K562 (cell line): ENCODE data around the gene TRAF7. TPM values are rescaled to one million over a fixed set of nuclear protein-coding genes. Genes with fewer than 3 reads are reported as not detected.

Experiments
- ATAC-seq: fragments of 200-7000 bp; cut with Tn5 transposase; 3 replicates; pipeline ENCODE4 v1.9.1; 2020; ENCODE audit warnings: moderate library complexity
- BruUV-seq: library from RNA; stranded (reverse); fragments of 400-500 nt; replicated peaks from 2 replicates; lab custom pipeline; 2021; lab: Mats Ljungman, UMichigan
- CTCF ChIA-PET: fragments of 300-600 bp; formaldehyde crosslinking; extraction: SDS; loops from one replicate; lab custom pipeline; 2021; ENCODE audit warnings: low intra/inter-chr PET ratio; lab: Yijun Ruan, JAX
- POLR2A ChIA-PET: fragments of 300-600, 350-650 bp; sonication (Branson Sonifier 250); formaldehyde crosslinking; extraction: SDS; loops from one replicate; lab custom pipeline; 2021; ENCODE audit warnings: antibody characterized with exemption, inconsistent platforms; lab: Yijun Ruan, JAX
- DNase-seq, 4 experiments: peaks; one replicate each; pipeline versions ENCODE4 v3.0.0 to v3.0.0-alpha.2; 2011 to 2018; ENCODE audit warnings: low spot score in 3 of 4, mixed read lengths in 3 of 4; ENCODE audit errors: extremely low read depth in 1 of 4
- FAIRE-seq: peaks from 2 replicates; lab custom pipeline; 2011; peaks lifted over from hg19 to GRCh38; lab: Jason Lieb, UNC
- H2AFZ ChIP-seq: 2 replicates; pipeline ENCODE4 v1.6.0; 2011; ENCODE audit warnings: low read depth, low read length, control low read depth, inconsistent platforms
- H3K27ac ChIP-seq: fragments of 200-600 bp; 3 replicates; pipeline ENCODE4 v1.8.0; 2011; ENCODE audit warnings: low read depth, mild to moderate bottlenecking, control low read depth, inconsistent platforms, low read length, moderate library complexity, mixed read lengths; ENCODE audit errors: extremely low read depth
- H3K27me3 ChIP-seq, 2 experiments: fragments of 300-600 bp in 1 of 2; 2 replicates in 1 of 2; 3 replicates in 1 of 2; pipeline versions ENCODE4 v1.6.0 to v1.8.0; 2011; ENCODE audit warnings: inconsistent platforms in 2 of 2, low read length in 2 of 2, mild to moderate bottlenecking in 1 of 2, mixed read lengths in 1 of 2, moderate library complexity in 1 of 2; ENCODE audit not compliant: control insufficient read depth in 2 of 2, insufficient read depth in 2 of 2
- H3K36me3 ChIP-seq: fragments of 300-600 bp; 3 replicates; pipeline ENCODE4 v1.8.0; 2011; ENCODE audit warnings: mild to moderate bottlenecking, low read length, inconsistent platforms; ENCODE audit not compliant: control insufficient read depth, insufficient read depth
- H3K4me1 ChIP-seq, 2 experiments: fragments of 200-600 bp in 1 of 2; replicated peaks in 1 of 2; 2 replicates in 1 of 2; 3 replicates in 1 of 2; pipeline versions ENCODE4 v1.5.1 to v1.8.0; 2011; ENCODE audit warnings: inconsistent platforms in 2 of 2, low read length in 2 of 2, mild to moderate bottlenecking in 1 of 2, mixed read lengths in 1 of 2, moderate library complexity in 1 of 2; ENCODE audit not compliant: control insufficient read depth in 2 of 2, insufficient read depth in 2 of 2
- H3K4me2 ChIP-seq: 2 replicates; pipeline ENCODE4 v1.6.1; 2011; ENCODE audit warnings: low read length, control low read depth, inconsistent platforms, mixed read lengths; ENCODE audit not compliant: insufficient read depth
- H3K4me3 ChIP-seq: fragments of 200-600 bp; sonication (generic), shearing (Covaris generic); 2 replicates; pipeline ENCODE4 v1.5.1; 2016; ENCODE audit warnings: control low read depth, inconsistent platforms
- H3K79me2 ChIP-seq: fragments of 200-600 bp; 3 replicates; pipeline ENCODE4 v1.8.0; 2011; ENCODE audit warnings: low read length, inconsistent platforms; ENCODE audit not compliant: control insufficient read depth, insufficient read depth
- H3K9ac ChIP-seq, 2 experiments: 2 replicates each; pipeline versions ENCODE4 v1.6.0 to v1.6.1; 2011; ENCODE audit warnings: low read depth in 2 of 2, low read length in 2 of 2, control low read depth in 1 of 2, inconsistent platforms in 1 of 2, mild to moderate bottlenecking in 1 of 2, mixed read lengths in 1 of 2; ENCODE audit not compliant: insufficient read depth in 1 of 2
- H3K9me1 ChIP-seq: one replicate; pipeline ENCODE4 v1.6.0; 2011; ENCODE audit warnings: inconsistent platforms, mild to moderate bottlenecking, low read length, moderate library complexity; ENCODE audit not compliant: control insufficient read depth, insufficient read depth
- H3K9me3 ChIP-seq: replicated peaks from 2 replicates; pipeline ENCODE4 v1.5.1; 2011; ENCODE audit warnings: low read depth, low read length, inconsistent platforms; ENCODE audit not compliant: control insufficient read depth, insufficient read depth
- H4K20me1 ChIP-seq: replicated peaks from 2 replicates; pipeline ENCODE4 v1.6.1; 2011; ENCODE audit warnings: low read length, inconsistent platforms, mixed read lengths; ENCODE audit not compliant: control insufficient read depth, insufficient read depth
- BCOR ChIP-seq: fragments of 450-650 bp; IDR thresholded peaks from 2 replicates; pipeline ENCODE4 v1.6.1; 2016
- FOXJ2 ChIP-seq: fragments of 200-800 bp; sonication (Bioruptor generic); IDR thresholded peaks from 2 replicates; pipeline ENCODE4 v1.6.1; 2016; ENCODE audit warnings: missing genetic modification characterization, missing compliant biosample characterization
- KLF13 ChIP-seq: fragments of 450-650 bp; IDR thresholded peaks from 2 replicates; pipeline ENCODE4 v1.6.1; 2016; ENCODE audit warnings: missing genetic modification characterization, low read depth, mild to moderate bottlenecking, missing compliant biosample characterization, moderate library complexity, borderline replicate concordance
- MCM2 ChIP-seq: fragments of 450-650 bp; IDR thresholded peaks from 2 replicates; pipeline ENCODE4 v1.6.1; 2017; ENCODE audit warnings: low read depth, mild to moderate bottlenecking
- RBM25 ChIP-seq: fragments of 200-400 bp; formaldehyde crosslinking; IDR thresholded peaks from 2 replicates; pipeline ENCODE4 v1.6.1; 2018; ENCODE audit warnings: low read length, low read depth, moderate library complexity; ENCODE audit not compliant: severe bottlenecking
- ZNF324 ChIP-seq: fragments of 250-450 bp; sonication (Bioruptor Pico); IDR thresholded peaks from 2 replicates; pipeline ENCODE4 v1.4.0; 2020; ENCODE audit warnings: mild to moderate bottlenecking
- WGBS: fragments of 100-300 bp; shearing (Covaris generic); methylation state at CpG from one replicate; pipeline ENCODE4 v1.1.6; 2016; ENCODE audit warnings: low coverage, mixed read lengths; ENCODE audit not compliant: insufficient coverage; ENCODE audit errors: missing lambda C conversion rate; 5-methylcytosine and 5-hydroxymethylcytosine counted together
- in situ Hi-C: fragments of 300-500 bp; cut with MboI; formaldehyde crosslinking; loops from 4 replicates; pipeline ENCODE4 v1.15.0; 2018; ENCODE audit warnings: inconsistent platforms, mixed read lengths
- intact Hi-C: fragments of 100-400 bp; cut with micrococcal nuclease; formaldehyde crosslinking; loops from 2 replicates; pipeline ENCODE4 v1.14.2; 2022
- polyA plus RNA-seq, 8 experiments: library from polyadenylated mRNA; depleted of rRNA in 4 of 8; stranded (reverse) in 5 of 8; unstranded in 3 of 8; fragments of >200 nt; fragmentation: Nextera tagmentation in 2 of 8; fragmentation: Illumina TruSeq in 1 of 8; extraction: Ambion mirVana in 2 of 8; extraction: Trizol in 1 of 8; gene quantifications; 2 replicates each; pipeline versions ENCODE4 v1.2.1 to v1.2.3, GENCODE V29; 2011 to 2014; ENCODE audit warnings: inconsistent platforms in 1 of 8, missing spikeins in 1 of 8
- total RNA-seq, 7 experiments: library from RNA; depleted of rRNA in 6 of 7; stranded (reverse); fragments of >200 nt in 6 of 7; fragmentation: Illumina TruSeq in 2 of 7; extraction: Trizol in 2 of 7; gene quantifications; 2 replicates each; pipeline versions ENCODE4 v1.2.1 to v1.2.3, GENCODE V29; 2011 to 2021; ENCODE audit warnings: low replicate concordance in 1 of 7
- TF ChIP-seq, protein P1 (sequence below): fragments of 250-450 bp; sonication (Bioruptor Pico); IDR thresholded peaks from 2 replicates; pipeline ENCODE4 v1.4.0; 2020; ENCODE audit warnings: mild to moderate bottlenecking, moderate library complexity, borderline replicate concordance
- TF ChIP-seq, protein P2 (sequence below), 2 experiments: fragments of 450-650 bp; formaldehyde crosslinking in 1 of 2; IDR thresholded peaks; 2 replicates each; pipeline versions ENCODE4 v1.4.0 to v1.6.1; 2014 to 2020; ENCODE audit warnings: mild to moderate bottlenecking in 2 of 2, borderline replicate concordance in 1 of 2, low read depth in 1 of 2

TRAF7 gene
- total and polyA plus RNA-seq, 9 of the 15 experiments (the other 6 are each of a cell fraction or from before 2014, with no cell fraction given) = 1.1 to 113 (median 41.6) TPM

GRCh38 chr16:2216330-2216729, 60.7 kb downstream of the TRAF7 start:
- 54% methylated on average over 4 of the region's 4 CpGs for WGBS
- peak; percentile 44 for FAIRE-seq
- H3K9ac ChIP-seq = peak overlapping the region; percentile 63 to 88
- in situ Hi-C loops (no loop called here), intact Hi-C loops (no loop called here)
- peak overlapping the region; percentile 97 for H3K27ac ChIP-seq
- POLR2A ChIA-PET = interaction anchor here (1.0 to 3.1 kb wide), 5 partner anchors 10 to 61 kb away, joined by 4 to 17 read pairs (median 6); partner anchors contain the start of genes ECI1 and TRAF7
- peak overlapping the region; percentile 68 for H3K4me2 ChIP-seq
- no TSS peak for BruUV-seq
- CTCF ChIA-PET = no interaction called here
- TF ChIP-seq FOXJ2 (tag) (no peak), ZNF324 (CRISPR knock-in tag) (no peak), MCM2 (no peak), KLF13 (tag) (no peak), RBM25 (peak; percentile 23), BCOR (0 out of 2 replicates have a peak, but pooled peaks have one; percentile 14)
- TF ChIP-seq, protein P1, sequence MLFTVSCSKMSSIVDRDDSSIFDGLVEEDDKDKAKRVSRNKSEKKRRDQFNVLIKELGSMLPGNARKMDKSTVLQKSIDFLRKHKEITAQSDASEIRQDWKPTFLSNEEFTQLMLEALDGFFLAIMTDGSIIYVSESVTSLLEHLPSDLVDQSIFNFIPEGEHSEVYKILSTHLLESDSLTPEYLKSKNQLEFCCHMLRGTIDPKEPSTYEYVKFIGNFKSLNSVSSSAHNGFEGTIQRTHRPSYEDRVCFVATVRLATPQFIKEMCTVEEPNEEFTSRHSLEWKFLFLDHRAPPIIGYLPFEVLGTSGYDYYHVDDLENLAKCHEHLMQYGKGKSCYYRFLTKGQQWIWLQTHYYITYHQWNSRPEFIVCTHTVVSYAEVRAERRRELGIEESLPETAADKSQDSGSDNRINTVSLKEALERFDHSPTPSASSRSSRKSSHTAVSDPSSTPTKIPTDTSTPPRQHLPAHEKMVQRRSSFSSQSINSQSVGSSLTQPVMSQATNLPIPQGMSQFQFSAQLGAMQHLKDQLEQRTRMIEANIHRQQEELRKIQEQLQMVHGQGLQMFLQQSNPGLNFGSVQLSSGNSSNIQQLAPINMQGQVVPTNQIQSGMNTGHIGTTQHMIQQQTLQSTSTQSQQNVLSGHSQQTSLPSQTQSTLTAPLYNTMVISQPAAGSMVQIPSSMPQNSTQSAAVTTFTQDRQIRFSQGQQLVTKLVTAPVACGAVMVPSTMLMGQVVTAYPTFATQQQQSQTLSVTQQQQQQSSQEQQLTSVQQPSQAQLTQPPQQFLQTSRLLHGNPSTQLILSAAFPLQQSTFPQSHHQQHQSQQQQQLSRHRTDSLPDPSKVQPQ (CRISPR knock-in tag) = no peak
- TF ChIP-seq, protein P2, sequence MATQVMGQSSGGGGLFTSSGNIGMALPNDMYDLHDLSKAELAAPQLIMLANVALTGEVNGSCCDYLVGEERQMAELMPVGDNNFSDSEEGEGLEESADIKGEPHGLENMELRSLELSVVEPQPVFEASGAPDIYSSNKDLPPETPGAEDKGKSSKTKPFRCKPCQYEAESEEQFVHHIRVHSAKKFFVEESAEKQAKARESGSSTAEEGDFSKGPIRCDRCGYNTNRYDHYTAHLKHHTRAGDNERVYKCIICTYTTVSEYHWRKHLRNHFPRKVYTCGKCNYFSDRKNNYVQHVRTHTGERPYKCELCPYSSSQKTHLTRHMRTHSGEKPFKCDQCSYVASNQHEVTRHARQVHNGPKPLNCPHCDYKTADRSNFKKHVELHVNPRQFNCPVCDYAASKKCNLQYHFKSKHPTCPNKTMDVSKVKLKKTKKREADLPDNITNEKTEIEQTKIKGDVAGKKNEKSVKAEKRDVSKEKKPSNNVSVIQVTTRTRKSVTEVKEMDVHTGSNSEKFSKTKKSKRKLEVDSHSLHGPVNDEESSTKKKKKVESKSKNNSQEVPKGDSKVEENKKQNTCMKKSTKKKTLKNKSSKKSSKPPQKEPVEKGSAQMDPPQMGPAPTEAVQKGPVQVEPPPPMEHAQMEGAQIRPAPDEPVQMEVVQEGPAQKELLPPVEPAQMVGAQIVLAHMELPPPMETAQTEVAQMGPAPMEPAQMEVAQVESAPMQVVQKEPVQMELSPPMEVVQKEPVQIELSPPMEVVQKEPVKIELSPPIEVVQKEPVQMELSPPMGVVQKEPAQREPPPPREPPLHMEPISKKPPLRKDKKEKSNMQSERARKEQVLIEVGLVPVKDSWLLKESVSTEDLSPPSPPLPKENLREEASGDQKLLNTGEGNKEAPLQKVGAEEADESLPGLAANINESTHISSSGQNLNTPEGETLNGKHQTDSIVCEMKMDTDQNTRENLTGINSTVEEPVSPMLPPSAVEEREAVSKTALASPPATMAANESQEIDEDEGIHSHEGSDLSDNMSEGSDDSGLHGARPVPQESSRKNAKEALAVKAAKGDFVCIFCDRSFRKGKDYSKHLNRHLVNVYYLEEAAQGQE (IDR thresholded peaks at IDR 0.05; ENCODE audit: borderline replicate concordance) = no peak
- TF ChIP-seq, protein P2 (CRISPR knock-in tag; IDR thresholded peaks at IDR 0.05; ENCODE audit: low read depth) = no peak
- H3K4me1 ChIP-seq = peaks cover 20 to 63% of the 10 kb centered on the region in 2 experiments; a peak in 4 of 5 replicates
- H3K79me2 ChIP-seq = peaks cover 40% of the 10 kb centered on the region
- no peaks in the 10 kb centered on the region for H3K9me3 ChIP-seq
- peaks cover 13% of the 10 kb centered on the region; the same call in 1 of the 2 replicates for H4K20me1 ChIP-seq
- H2AFZ ChIP-seq = peak overlapping the region; percentile 2; the same call in 1 of the 2 replicates
- H3K36me3 ChIP-seq = peaks cover 22% of the 10 kb centered on the region; the same call in 2 of the 3 replicates
- DNase-seq = no peak
- H3K9me1 ChIP-seq = no peaks in the 10 kb centered on the region
- H3K4me3 ChIP-seq = peak overlapping the region; percentile 55
- ATAC-seq = no peak
- no peaks in the 10 kb centered on the region for H3K27me3 ChIP-seq
